ENCODE measurements around the gene TNFRSF25.
A peak's percentile ranks its signal among the peaks of the same experiment; 100 is the strongest.
"Not testable (repeated sequence)": the region's sequence is repeated elsewhere in the genome, so short reads cannot be mapped to it uniquely, and the experiment has no call there.

The TNFRSF25 gene

DNA sequence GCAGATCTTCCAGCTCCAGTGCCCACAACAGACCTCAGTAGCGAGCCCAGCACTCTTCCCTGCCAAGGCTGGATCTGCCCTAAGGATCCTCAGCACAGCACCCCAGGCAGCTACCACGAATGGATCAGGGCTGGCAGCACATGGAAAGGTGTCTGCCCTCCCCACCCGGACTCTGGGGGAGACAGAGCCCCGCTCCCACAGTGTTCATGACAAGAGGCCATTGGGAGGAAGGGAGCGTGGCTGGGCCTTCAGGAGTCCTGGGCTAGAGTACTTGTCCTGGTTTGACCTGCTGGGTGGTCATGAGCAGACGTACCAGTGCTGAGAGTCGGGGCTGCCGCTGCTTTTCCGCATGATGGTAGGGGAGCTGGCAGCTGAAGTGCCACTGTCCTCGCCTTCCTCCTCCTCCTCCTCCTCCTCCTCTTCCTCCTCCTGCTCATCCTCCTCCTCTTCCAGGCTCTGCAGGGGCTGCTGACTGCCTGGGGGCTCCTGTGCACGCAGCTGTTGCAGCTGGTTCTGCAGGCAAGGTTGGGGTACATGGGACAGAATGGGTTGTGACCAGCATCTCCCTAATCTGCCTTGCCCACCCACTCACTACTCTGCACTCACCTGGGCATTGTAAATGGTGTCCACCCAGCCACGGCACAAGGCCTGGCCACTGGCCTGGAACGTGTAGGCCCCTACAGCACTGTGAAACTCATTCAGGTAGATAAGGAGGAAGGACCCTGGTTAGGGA, 2.9 kb upstream of the TNFRSF25 start:
- DNase-seq (ENCODE audit: low read depth in 2 of 2), result no peak

DNA sequence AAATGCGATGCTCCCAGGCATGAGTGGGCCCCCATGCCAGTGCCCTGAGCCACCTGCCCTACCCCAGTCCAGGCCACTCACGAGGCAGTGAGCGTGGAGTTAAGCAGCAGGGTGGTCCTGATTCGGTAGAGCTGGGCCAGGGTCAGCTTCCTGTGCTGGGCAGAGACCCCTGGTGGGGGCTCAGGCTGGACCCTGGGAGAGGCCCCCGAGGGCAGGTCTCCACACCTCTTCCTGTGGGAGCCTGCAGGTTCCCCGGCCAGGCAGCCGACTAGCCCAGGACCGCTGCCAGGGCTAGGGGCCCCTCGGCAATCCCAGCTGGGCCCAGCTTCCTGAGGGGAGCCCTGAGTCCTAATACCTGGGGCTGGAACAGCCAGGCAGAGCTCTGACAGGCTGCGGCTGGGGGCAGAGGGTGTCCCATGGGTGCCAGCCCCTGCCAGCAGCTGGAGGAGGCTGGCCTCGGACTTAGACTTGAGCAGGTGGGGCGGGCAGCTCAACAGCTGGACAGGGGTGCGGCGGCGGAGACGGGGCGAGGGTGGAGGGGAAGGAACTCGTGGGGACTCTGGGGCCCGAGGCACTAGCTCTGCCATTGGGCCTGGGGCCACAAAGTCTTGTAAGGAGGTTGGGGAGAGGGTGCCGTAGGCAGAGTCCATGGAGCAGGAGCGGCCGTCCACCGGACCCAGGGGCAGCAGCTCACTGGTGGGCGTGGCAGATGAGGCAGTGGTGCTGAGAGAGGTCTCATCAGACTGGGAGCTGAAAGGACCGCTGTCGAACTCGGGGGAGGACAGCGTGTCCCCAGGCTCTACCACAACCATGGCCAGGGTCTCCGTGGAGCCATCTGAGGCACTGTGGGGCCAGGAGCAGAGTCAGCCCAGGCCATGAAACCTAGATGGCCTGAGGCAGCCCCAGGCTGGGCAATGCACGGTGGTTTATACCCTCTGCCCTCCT, 2.0 kb upstream of the TNFRSF25 start:
- DNase-seq (ENCODE audit: low read depth in 2 of 2), result no peak

DNA sequence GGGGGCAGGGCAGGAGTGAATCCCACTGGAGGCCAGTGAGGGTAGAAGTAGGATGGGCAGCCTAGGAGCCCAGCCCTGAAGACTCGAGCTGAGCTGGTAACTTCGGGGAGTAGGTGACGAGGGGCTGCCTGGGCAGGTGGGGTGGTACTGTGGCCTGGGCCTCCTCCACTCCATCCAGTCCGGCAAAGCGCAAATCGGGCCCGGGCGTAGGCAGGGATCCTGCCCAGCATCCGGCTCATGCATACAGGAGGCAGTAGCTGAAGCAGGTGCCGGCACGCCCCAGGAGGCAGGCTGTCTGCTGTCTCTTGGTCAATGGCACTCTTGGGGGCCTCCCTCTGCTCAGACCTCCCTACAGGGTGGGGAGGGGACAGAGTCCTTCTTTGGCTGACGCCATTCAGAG, 1.3 kb upstream of the TNFRSF25 start:
- DNase-seq (ENCODE audit: low read depth in 2 of 2), result no peak

DNA sequence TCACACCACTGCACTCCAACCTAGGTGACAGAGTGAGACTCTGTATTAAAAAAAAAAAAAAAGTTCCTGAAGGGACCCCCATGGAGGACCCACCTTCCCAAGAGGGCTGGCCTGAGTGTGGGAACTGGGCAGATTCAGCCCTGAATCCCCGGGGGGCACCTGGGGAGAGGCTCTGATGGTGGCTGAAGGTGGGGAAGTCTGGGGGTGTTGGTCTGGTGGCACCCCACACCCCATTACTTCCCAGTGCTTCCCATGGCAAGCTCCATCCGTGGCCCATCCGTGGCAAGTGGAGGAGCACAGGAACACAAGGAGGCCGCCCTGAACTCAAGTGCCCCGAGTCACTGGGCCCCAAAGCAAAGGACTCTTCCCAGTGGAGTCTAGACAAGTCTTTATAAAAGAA, 778 bp upstream of the TNFRSF25 start:
- DNase-seq (ENCODE audit: low read depth in 2 of 2), result no peak

DNA sequence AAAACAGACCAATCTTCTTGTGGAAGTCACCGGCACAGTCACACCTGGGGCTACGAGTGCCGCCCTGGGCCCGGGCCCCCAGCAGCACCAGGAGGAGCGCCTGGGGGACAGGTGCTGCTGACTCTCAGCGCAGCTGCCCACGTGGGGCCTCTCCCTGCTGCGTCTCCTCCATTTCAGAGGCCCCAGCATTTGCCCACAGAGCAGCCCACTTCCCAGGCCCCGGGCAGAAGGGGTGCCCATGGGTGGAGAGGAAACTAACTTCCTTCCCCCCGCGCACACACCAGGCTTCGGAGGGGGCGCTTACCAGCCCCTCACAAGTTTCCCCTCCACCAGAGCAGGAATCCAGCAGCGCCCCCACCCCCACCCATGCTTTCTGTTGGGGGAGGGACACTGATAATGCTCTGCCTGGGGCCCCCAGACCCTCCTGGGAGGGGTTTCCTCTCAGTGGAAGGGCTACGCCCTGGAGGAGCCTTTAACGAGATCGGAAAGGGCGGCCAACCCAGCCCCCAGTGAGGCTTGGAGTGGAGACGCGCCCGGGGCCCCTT, 440 bp downstream of the TNFRSF25 start:
- DNase-seq (ENCODE audit: low read depth in 2 of 2), result peak in 1 of 2 donors; percentile 44

DNA sequence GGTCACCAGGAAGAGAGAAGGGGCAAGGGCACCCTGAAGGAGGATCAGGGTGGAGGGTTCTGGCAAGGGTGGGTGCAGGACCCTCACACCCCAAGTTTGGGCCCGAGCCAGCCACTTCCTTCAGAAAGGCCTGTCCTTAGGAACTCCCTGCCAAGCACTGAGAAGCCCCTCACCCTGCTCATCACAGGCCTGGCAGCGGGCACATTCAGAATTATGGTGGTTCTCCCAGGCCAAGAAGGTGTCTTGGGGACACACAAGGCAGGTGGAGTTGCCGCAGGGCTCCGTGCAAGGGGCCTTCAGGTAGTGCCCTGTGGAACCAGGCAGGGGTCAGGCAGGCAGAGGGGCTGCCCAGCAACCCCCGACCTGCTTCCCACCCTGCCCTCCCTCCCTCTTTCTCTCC, 1.1 kb downstream of the TNFRSF25 start:
- no peak for DNase-seq (ENCODE audit: low read depth in 2 of 2)

DNA sequence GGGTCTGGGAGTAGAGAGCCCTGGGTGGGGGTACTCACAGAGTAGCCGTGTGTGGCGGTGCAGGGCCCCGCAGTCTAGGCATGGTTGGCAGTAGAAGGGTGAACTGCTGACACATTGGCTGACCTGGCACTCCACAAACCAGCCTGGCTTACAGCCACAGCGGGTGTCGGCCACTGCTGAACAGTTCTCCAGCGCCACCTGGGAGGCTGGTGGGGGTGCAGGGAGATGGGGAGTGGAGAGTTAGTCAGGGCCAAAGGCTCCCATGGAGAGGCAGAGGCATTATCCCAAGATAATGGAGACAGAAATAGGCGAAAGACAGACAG, 1.5 kb downstream of the TNFRSF25 start:
- DNase-seq (ENCODE audit: low read depth in 2 of 2), result peak in 1 of 2 donors; percentile 52

DNA sequence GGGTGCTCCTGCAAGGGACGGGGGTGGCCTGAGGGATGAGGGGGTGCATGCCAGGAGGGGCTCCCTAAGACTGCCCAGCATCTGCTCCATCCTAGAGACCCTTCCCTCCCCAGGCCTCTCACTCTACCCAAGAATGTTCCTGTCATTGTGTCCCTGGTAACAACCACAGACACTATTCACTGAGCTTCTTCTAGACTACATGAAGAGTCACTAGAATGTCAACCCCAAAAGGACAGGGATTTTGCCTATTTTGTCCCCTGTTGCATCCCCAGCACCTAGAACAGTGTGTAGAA, 2.9 kb downstream of the TNFRSF25 start:
- no peak for DNase-seq (ENCODE audit: low read depth in 2 of 2)

DNA sequence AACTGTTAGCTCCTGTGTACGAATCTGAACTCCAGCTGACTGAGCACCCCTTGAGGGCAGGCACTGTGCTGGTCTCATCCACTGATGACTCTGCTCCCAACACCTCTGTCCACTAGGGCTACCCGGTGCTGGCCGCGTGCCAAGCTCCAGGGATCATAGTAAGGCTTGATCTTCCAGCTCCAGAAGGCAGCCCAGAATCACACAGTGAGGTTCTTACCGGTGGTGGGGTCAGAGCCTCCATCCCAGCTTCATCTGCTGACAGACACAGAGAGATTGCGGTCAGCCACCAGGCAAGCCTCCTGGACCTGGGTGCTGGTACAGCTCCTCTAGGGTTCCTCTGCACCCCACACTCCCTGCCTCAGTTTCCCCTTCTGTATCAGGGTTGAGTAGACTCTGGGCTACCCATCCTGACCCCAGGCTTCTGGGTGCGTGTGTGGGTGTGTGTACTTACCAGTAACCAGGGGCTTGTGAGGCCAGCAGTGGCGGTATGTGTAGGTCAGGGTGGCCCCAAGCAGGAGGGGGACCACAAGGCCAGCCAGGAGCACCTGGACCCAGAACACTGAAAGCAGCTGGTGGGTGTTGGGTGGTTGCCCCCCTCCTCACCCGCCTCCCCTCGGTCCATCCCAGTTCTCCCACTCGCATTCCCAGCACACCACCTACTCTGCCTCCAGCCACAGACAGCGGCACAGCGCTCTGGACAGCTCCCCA, 3.4 kb downstream of the TNFRSF25 start:
- DNase-seq (ENCODE audit: low read depth in 2 of 2), result no peak

DNA sequence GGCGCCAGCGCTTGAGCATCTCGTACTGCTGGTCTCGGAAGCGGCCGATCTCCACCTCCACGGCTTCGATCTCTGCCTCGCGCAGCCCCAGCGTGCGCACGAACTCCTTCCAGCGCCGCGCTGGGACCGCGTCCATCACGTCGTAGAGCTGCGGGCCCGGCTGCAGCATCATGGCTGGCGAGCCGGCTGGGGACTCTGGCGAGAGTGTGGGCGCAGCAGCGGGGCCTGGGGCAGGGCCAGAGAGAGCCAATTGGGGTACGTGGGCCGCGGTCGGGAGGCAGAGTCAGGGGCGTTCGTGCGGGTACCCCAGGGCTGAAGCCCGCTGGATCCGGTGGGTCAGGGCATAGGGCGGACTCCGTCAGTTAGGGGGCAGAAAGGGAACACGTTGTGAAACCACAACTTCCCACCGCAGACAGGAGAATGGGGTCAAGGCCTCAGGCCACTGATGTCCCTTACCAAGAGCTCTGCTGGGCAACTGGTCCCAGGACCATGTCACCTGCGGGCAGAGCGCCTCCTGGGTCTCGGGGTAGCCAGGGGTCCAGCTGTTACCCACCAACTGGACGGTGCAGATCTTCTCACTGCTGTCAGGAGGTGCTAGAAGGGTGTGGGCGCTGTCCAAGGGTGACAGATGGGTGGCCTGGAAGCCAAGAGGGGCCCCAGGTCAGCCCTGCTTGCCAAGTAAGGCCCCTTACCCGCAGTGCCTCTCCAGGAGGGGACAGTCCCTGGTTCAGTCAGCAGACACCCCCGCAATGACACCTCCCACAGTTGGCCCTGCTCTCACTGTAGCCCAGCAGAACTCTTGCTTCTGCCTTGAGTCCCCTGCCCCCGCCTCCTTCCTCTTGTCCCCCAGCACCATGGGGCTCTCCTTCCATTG, 4.2 kb downstream of the TNFRSF25 start:
- DNase-seq (ENCODE audit: low read depth in 2 of 2), result no peak

DNA sequence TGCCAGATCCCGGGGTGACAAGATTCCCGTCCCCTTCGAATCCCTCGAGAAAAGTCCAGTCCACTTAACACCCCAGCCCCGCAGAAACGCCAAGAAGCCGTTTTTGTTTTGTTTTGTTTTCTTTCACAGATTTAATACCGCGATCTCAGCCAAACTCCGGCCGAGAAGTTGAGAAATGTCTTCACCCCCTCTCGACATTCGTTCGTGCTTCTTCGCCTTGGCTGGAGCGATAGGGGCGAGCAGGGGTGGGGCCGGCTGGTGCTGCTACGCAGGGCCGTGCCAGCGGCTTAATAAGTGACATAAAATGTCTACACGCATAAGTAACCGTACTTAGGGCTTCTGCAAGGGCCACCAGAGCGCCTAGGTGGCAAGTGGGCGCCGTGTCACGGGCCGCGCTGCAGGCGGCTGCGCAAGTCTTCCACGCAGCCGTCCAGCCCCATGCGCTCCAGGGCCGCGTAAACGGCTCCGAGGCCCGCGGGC, 4.9 kb downstream of the TNFRSF25 start:
- DNase-seq (ENCODE audit: low read depth in 2 of 2), result no peak

DNA sequence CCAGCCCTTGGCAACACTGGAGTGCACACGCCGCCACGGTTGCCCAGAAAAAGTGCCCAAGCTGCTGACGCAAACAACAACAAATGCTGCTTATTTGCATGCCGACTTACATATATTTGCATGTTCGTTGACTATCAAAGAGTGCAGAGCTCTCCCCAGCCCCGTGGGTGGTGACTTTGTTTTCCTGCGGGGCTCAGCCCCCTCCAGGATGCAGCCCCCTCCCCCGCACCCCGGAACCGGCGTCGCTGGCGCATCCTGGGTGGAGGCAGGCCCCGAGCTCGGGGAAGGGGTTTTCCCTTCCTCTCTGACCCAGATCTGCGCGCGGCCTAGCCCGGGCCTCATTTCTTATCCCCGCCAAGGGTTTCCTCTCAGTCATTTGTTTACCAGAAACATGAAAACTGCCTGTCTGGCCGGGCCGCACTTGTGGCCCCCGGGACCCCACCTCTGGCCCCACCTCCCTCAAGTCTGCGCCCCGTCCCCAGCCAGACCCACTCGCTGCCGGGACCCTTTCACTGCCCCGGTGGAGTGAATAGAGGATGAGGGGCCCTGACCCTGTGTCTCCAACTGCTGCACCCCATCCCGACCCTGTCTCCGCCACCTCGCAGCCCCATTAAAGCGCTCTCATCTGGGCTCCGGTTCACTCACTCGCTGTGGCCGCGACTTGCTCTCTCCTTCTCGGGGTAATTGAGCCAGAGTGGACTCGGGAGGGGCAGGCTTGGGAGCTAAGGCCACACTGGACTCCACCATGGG, 5.5 kb downstream of the TNFRSF25 start:
- DNase-seq (ENCODE audit: low read depth in 2 of 2), result peak; percentile 66 to 75

DNA sequence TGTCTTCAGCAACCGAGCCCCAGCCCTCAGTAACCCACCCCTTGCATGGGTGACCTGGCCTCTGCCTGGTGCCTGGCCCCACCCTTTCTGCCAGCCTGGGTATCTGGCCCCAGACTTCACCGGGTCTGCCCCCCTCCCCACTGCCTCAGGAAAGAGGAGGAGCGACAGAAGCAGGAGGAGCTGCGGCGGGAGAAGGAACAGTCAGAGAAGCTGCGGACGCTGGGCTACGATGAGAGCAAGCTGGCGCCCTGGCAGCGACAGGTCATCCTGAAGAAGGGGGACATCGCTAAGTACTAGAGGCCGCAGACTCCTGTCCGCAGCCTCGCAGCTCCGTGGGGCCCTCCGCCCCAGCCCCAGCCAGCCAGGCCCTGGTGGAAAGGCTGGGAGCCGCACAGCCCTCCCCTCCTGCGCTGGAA, 6.1 kb downstream of the TNFRSF25 start:
- no peak for DNase-seq (ENCODE audit: low read depth in 2 of 2)

DNA sequence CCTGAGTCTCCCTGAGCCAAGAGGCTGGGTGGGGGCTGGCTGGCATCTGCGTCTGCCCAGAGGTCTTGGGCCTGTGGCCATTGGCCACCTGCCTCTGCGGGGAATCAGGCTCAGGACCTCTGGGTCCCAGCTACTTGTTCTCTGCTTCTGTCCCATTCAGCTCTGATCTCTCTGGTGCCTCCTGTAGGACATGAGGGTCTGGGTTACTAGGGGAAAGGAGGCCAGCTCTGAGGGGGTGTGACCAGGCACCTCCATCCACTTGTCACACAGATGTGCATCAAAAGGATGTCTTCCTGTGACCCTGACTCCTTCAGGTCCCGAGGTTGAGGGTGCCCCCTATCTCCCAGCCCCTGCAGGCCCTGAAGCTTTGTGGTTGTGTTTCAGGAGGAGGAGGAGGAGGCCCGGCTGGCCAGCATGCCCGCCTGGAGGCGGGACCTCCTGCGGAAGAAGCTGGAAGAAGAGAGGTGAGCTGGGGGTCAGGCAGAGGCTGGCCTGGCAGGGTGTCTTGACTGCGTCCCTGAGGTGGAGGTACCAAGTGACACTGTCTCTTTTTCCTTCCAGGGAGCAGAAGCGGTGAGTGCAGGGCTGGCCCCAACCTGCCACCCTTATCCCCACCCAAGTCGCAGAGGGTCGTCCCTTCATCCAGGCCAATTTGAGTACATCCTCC, 9.0 kb downstream of the TNFRSF25 start:
- no peak for DNase-seq (ENCODE audit: low read depth in 2 of 2)

DNA sequence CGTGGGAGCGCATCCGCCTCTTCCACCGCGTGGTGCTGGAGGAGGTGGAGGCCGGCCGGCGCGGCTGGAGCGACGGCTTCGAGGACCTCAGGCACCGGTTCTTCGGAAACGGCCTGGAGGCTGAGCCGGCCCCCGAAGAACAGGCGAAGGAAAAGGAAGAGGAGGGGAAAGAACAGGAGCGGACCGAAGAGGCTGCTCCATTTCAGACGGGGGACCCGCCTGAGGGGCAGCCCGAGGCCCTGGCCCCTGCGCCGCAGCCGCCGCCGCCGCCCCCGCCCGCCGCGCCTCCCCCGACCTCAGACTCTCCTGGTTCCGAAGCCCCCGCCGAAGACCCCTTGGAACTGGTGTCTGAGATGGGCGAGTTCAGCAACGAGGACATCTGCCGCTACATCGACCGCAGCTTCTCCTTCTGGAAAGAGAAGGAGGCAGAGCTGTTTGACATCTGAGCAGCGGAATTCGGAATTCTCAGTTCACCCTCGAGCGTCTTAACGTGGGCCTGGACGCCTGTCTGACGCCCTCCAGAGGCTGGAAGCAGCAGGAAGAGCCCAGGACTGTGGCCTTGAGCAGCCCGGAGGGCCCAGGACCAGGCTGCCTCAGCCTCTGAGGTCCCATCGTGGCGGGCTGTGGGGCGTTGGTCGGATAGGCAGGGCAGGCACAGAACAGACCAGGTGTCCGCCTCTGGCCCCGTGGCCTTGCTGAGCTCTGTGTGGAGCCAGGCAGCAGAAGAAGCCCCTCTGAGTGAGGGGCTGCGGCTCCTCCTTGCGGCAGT, 10.0 kb downstream of the TNFRSF25 start:
- not testable (repeated sequence) for DNase-seq (ENCODE audit: low read depth in 2 of 2)

DNA sequence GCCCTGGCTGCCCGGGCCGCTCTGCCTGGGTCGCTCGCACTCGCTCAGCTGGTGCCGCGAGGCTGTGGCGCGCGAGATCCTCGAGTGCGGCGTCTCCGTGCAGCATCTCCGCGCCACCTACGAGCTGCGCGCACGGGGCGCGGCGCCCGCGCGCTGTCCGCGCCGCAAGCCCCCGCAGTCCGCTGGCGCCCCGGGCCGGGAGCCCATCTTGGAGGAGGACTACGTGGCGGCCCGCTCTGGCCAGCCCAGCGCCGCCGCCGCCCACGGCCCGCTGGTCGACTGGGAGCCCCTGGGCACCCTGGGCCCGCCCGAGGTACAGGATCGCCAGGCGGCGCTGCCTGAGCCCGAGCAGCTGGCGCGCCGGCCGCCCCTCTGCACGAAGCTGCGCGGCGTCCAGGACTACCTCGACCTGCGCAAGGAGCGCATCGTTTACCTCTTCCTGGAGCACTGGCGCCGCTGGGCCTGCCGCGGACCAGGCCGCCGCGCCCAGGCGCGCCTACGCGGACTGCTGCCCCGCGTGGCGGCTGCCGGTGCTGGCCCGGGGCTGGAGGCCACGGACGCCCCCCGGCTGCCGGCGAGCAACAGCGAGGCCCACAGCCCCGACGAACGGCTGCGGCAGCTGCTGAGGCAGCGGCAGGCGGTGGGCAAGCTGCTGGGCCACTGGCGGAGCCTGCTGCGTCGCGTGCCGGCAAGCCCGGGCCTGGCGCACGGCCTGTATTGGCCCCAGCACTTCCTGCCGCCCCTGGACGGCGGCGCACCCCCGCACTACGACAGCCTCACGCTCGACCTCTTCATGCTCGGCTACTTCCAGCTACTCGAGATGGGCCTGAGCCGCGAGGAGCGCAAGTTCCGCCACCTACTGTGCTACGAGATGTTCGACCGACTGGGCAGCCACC, 10.9 kb downstream of the TNFRSF25 start:
- no peak for DNase-seq (ENCODE audit: low read depth in 2 of 2)

DNA sequence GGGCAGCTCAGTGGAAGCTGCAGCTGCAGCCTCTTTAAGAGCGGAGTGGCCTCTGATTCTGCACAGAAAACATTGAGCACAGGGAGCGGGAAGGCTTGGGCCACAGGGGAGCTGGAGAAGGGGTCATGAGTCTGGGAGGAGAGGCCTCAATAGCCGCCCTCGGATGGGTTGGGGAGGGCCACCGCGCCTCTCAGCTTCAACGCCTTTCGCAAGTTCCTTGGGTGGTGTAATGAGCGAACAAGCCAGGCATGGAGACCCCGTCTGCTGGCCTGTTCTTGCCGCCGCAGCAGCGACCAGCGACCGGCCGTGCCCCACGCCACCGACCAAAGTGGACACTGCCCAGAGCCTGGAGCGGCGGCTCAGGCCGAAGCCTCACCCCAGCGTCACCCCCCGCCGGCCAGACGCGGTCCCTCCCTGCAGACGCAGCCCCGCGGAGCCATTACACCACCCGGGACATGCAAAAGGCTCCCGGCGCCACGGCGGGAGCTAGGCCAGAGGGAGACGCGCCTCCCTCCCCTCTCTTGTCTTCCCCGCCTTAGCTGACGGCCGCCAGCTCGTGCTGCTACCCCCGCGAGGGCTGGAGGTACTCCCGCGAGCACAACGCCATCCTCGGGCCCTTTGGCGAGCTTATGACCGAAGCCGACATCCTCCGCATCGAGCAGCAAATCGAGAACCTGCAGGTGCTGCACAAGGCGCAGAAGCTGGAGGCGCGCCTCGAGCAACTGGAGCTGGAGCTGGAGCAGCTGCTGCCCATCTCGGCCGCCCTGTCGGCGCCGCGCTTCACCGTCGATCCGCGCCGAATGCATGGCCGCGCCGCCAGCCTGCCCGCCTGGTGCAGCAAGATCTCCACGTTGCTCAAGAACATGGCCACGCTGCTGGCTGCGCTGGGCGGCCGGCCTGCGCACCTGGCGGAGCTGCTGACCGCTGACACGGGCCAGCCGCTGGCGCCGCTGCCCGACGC, 11.8 kb downstream of the TNFRSF25 start:
- not testable (repeated sequence) for DNase-seq (ENCODE audit: low read depth in 2 of 2)
